Measurements from ENCODE around the gene EXD1. TPM values are rescaled to one million over a fixed set of nuclear protein-coding genes. Genes with fewer than 3 reads are reported as not detected.

Gene EXD1
- total and polyA plus RNA-seq, 2 of the 13 experiments (the other 11 are each of a cell fraction or from before 2014, with no cell fraction given), result not detected

DNA sequence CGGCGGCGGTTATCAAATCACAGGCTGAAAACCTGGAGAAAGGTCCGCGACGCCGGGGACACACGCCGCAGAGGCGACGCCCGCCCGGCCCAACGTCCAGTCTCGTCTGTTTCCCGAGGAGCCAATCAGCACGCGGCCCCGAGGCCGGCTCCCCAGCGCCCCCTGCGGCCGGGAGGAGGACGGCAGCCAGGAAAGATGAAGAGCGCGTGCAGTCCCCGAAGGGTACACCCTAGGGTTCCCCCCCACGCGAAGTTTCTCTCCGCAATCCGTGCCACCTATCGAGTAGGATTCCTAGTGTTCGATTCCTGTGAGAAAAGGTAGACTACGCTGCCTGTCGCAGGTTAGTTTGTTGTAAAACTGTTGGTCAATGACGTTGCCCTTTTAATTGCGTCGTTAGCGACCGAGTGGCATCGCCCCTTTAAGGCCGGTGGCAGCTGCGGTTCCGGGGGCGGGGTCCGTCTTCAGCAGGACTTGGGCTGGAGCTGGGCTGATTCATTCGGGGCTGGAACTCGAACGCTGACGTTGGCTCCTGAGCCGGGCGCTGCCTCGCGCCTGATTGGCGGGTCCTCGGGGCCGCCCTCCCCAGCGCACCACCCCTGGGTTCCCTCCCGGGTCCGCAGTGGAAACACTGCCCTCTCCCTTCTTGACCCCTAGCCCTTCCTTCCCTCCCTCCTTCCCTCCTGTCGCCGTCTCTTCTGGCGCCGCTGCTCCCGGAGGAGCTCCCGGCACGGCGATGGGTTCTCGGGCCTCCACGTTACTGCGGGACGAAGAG is at the start of gene EXD1, which contains the start of gene CHP1 (continued):
- peak; percentile 35; the same call in 1 of the 2 replicates for TF ChIP-seq ZNF263 (CRISPR knock-in tag; IDR thresholded peaks at IDR 0.05)
- peak; percentile 86 for TF ChIP-seq ARHGAP35 (CRISPR knock-in tag; IDR thresholded peaks at IDR 0.05; ENCODE audit: borderline replicate concordance)
- no peak for TF ChIP-seq FOXK2 (IDR thresholded peaks at IDR 0.05)
- TF ChIP-seq GFI1 (CRISPR knock-in tag; IDR thresholded peaks at IDR 0.05; ENCODE audit: borderline replicate concordance), result peak; percentile 47; the same call in 1 of the 2 replicates
- peak; percentile 76; the same call in 1 of the 2 replicates for TF ChIP-seq SMAD9 (CRISPR knock-in tag; IDR thresholded peaks at IDR 0.05)
- peak; percentile 67; the same call in 1 of the 2 replicates for TF ChIP-seq NAIF1 (CRISPR knock-in tag; IDR thresholded peaks at IDR 0.05; ENCODE audit: borderline replicate concordance)
- TF ChIP-seq NCOA1 (CRISPR knock-in tag; IDR thresholded peaks at IDR 0.05), result peak; percentile 90
- peak; percentile 67; the same call in 1 of the 2 replicates for TF ChIP-seq ELF4 (CRISPR knock-in tag; IDR thresholded peaks at IDR 0.05; ENCODE audit: borderline replicate concordance)
- TF ChIP-seq, protein P1, sequence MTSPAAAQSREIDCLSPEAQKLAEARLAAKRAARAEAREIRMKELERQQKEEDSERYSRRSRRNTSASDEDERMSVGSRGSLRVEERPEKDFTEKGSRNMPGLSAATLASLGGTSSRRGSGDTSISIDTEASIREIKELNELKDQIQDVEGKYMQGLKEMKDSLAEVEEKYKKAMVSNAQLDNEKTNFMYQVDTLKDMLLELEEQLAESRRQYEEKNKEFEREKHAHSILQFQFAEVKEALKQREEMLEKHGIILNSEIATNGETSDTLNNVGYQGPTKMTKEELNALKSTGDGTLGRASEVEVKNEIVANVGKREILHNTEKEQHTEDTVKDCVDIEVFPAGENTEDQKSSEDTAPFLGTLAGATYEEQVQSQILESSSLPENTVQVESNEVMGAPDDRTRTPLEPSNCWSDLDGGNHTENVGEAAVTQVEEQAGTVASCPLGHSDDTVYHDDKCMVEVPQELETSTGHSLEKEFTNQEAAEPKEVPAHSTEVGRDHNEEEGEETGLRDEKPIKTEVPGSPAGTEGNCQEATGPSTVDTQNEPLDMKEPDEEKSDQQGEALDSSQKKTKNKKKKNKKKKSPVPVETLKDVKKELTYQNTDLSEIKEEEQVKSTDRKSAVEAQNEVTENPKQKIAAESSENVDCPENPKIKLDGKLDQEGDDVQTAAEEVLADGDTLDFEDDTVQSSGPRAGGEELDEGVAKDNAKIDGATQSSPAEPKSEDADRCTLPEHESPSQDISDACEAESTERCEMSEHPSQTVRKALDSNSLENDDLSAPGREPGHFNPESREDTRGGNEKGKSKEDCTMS (CRISPR knock-in tag; conservative IDR thresholded peaks at IDR 0.05), result no peak
- TF ChIP-seq, protein P2, sequence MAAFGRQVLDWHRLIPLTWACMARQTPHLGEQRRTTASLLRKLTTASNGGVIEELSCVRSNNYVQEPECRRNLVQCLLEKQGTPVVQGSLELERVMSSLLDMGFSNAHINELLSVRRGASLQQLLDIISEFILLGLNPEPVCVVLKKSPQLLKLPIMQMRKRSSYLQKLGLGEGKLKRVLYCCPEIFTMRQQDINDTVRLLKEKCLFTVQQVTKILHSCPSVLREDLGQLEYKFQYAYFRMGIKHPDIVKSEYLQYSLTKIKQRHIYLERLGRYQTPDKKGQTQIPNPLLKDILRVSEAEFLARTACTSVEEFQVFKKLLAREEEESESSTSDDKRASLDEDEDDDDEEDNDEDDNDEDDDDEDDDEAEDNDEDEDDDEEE (CRISPR knock-in tag; IDR thresholded peaks at IDR 0.05), result peak; percentile 98
- peak; percentile 64; the same call in 1 of the 2 replicates for TF ChIP-seq ZNF460 (CRISPR knock-in tag; IDR thresholded peaks at IDR 0.05; ENCODE audit: borderline replicate concordance)
- peak; percentile 54; the same call in 1 of the 2 replicates for TF ChIP-seq TOE1 (CRISPR knock-in tag; IDR thresholded peaks at IDR 0.05)
- peak; percentile 12; the same call in 1 of the 2 replicates for TF ChIP-seq ZNF788 (CRISPR knock-in tag; IDR thresholded peaks at IDR 0.05; ENCODE audit: borderline replicate concordance)
- TF ChIP-seq ZNF484 (CRISPR knock-in tag; IDR thresholded peaks at IDR 0.05; ENCODE audit: borderline replicate concordance, low read depth), result no peak
- TF ChIP-seq, protein P3, sequence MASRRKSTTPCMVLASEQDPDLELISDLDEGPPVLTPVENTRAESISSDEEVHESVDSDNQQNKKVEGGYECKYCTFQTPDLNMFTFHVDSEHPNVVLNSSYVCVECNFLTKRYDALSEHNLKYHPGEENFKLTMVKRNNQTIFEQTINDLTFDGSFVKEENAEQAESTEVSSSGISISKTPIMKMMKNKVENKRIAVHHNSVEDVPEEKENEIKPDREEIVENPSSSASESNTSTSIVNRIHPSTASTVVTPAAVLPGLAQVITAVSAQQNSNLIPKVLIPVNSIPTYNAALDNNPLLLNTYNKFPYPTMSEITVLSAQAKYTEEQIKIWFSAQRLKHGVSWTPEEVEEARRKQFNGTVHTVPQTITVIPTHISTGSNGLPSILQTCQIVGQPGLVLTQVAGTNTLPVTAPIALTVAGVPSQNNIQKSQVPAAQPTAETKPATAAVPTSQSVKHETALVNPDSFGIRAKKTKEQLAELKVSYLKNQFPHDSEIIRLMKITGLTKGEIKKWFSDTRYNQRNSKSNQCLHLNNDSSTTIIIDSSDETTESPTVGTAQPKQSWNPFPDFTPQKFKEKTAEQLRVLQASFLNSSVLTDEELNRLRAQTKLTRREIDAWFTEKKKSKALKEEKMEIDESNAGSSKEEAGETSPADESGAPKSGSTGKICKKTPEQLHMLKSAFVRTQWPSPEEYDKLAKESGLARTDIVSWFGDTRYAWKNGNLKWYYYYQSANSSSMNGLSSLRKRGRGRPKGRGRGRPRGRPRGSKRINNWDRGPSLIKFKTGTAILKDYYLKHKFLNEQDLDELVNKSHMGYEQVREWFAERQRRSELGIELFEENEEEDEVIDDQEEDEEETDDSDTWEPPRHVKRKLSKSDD (CRISPR knock-in tag; IDR thresholded peaks at IDR 0.05; ENCODE audit: low read depth), result peak; percentile 52; the same call in 1 of the 2 replicates
- no peak for TF ChIP-seq ZNF496 (CRISPR knock-in tag; IDR thresholded peaks at IDR 0.05; ENCODE audit: insufficient replicate concordance)
- peak; percentile 89 for TF ChIP-seq ZNF329 (CRISPR knock-in tag; IDR thresholded peaks at IDR 0.05; ENCODE audit: low read depth)
- TF ChIP-seq, protein P4, sequence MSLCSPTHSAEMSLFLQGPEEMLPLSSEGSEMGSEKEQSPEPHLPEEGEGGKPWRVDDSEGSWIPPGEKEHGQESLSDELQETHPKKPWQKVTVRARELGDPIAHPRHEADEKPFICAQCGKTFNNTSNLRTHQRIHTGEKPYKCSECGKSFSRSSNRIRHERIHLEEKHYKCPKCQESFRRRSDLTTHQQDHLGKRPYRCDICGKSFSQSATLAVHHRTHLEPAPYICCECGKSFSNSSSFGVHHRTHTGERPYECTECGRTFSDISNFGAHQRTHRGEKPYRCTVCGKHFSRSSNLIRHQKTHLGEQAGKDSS (CRISPR knock-in tag; IDR thresholded peaks at IDR 0.05; ENCODE audit: borderline replicate concordance, low read depth), result peak; percentile 53; the same call in 1 of the 2 replicates
- peak; percentile 72; the same call in 1 of the 2 replicates for TF ChIP-seq ZSCAN25 (CRISPR knock-in tag; IDR thresholded peaks at IDR 0.05)
- no peak for TF ChIP-seq HCFC1 (IDR thresholded peaks at IDR 0.05; ENCODE audit: low read depth, low read length)

All from HepG2 (cell line).